Effector memory CD4-positive, alpha-beta T cell (primary cell): ENCODE results near the gene PDE4DIP.
"Not testable (repeated sequence)": the region's sequence is repeated elsewhere in the genome, so short reads cannot be mapped to it uniquely, and the experiment has no call there.

ENCODE experiments used
- DNase-seq, 3 donors: peaks; one replicate each; pipeline ENCODE4 v3.0.0-alpha.2; 2020
- H3K27ac ChIP-seq: 2 replicates; pipeline ENCODE4 v1.7.0; 2013; ENCODE audit warnings: mild to moderate bottlenecking, low read length, moderate library complexity; ENCODE audit not compliant: insufficient read depth, poor library complexity, severe bottlenecking
- H3K27me3 ChIP-seq: replicated peaks from 2 replicates; pipeline ENCODE4 v1.7.0; 2013; ENCODE audit warnings: mild to moderate bottlenecking, low read length; ENCODE audit not compliant: insufficient read depth, control insufficient read depth, poor library complexity, severe bottlenecking
- H3K36me3 ChIP-seq: 2 replicates; pipeline ENCODE4 v1.7.0; 2013; ENCODE audit warnings: mild to moderate bottlenecking, low read length, moderate library complexity; ENCODE audit not compliant: control insufficient read depth, insufficient read depth
- H3K4me1 ChIP-seq: 2 replicates; pipeline ENCODE4 v1.7.0; 2013; ENCODE audit warnings: low read length, mild to moderate bottlenecking; ENCODE audit not compliant: control insufficient read depth, insufficient read depth, poor library complexity, severe bottlenecking
- H3K4me3 ChIP-seq: 2 replicates; pipeline ENCODE4 v1.7.0; 2013; ENCODE audit warnings: low read length, low read depth, mild to moderate bottlenecking; ENCODE audit not compliant: insufficient read depth, poor library complexity, severe bottlenecking
- H3K9me3 ChIP-seq: 2 replicates; pipeline ENCODE4 v1.7.0; 2013; ENCODE audit warnings: mild to moderate bottlenecking, low read length, moderate library complexity; ENCODE audit not compliant: control insufficient read depth

Gene PDE4DIP

DNA sequence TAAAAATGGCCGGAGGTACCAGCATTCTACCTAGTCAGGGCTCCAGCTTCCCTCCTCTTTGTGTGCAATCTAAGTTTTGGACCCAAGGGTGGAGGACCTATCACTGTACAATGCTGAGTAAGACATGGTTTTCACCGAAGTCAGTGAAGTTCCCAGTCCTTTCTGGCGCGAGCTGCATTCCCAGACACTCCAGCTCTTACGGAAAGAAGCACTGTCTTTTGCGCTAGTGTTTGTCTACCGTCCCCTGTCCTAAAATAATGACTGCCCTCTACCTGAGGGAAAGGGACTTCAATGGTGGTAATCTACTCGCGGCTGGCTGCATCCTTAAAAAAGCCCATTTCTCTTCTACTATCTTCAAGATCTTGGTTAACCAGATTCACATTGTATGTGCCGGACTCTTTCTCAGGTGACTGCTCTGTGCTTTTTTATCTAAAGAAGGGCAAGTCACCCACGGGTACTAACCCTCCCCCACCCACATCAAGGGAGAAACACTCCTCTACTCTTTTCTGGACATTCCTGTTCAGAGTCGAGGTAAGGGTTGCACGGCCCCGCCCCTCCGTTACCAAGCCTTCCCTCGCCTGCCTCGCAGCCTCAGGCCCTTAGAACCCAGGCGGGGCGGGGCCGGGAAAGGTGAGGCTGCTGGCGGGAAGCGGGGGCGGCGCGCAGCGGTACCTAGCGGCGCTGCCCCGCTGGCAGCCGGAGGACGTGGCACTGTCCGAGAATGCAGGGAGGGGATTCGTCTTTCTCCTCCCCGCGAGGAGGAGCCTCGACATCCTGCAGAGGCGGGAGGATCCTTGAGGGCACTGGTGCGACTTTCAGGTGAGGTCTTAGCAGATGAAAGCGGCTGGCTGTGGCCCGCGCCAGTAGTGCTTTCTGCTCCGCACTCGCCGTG lies 107.4 kb downstream of the PDE4DIP start:
- not testable (repeated sequence) for H3K27me3 ChIP-seq, H3K4me1 ChIP-seq, H3K9me3 ChIP-seq, H3K36me3 ChIP-seq
- H3K27ac ChIP-seq, result peak overlapping the region; percentile 48
- DNase-seq, result peak; percentile 48 to 61 (median 59)
- peak overlapping the region; percentile 61 for H3K4me3 ChIP-seq

DNA sequence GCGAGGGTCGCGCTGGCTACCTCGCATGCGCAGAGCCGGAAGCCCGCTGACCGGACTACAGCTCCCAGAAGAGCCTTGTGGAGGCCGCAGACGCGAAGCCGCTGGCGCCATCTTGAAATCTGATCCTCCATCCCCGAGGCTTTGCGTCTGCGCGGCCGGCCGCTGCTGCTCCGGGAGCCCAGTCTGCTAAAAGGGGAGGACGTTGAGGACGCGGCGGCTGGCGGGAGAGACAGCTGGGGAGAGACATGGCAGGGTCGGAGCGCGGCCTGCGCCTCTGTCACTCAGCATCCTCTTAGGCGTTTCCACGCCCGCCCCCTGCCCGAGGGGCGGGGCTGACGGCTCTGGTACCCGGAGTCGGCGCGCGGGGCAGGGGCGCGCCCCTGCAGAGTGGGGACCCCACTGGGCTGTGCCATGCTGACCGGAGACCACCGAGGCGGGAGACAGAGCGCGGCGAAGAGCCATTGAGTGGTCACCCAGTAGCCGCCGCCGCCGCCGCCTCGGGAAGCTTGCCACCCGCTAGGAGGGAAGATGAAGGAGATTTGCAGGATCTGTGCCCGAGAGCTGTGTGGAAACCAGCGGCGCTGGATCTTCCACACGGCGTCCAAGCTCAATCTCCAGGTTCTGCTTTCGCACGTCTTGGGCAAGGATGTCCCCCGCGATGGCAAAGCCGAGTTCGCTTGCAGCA lies 108.2 kb downstream of the PDE4DIP start:
- H3K36me3 ChIP-seq, H3K4me1 ChIP-seq, H3K9me3 ChIP-seq, H3K27me3 ChIP-seq: not testable (repeated sequence)
- peak; percentile 38 to 64 (median 41) for DNase-seq
- H3K4me3 ChIP-seq, result peak overlapping the region; percentile 61
- peak overlapping the region; percentile 48 for H3K27ac ChIP-seq

DNA sequence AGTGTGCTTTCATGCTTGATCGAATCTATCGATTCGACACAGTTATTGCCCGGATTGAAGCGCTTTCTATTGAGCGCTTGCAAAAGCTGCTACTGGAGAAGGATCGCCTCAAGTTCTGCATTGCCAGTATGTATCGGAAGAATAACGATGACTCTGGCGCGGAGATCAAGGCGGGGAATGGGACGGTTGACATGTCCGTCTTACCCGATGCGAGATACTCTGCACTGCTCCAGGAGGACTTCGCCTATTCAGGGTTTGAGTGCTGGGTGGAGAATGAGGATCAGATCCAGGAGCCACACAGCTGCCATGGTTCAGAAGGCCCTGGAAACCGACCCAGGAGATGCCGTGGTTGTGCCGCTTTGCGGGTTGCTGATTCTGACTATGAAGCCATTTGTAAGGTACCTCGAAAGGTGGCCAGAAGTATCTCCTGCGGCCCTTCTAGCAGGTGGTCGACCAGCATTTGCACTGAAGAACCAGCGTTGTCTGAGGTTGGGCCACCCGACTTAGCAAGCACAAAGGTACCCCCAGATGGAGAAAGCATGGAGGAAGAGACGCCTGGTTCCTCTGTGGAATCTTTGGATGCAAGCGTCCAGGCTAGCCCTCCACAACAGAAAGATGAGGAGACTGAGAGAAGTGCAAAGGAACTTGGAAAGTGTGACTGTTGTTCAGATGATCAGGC lies 108.8 kb downstream of the PDE4DIP start:
- not testable (repeated sequence) for H3K27ac ChIP-seq, DNase-seq, H3K27me3 ChIP-seq, H3K4me1 ChIP-seq, H3K36me3 ChIP-seq, H3K9me3 ChIP-seq
- peak overlapping the region; percentile 61 for H3K4me3 ChIP-seq

DNA sequence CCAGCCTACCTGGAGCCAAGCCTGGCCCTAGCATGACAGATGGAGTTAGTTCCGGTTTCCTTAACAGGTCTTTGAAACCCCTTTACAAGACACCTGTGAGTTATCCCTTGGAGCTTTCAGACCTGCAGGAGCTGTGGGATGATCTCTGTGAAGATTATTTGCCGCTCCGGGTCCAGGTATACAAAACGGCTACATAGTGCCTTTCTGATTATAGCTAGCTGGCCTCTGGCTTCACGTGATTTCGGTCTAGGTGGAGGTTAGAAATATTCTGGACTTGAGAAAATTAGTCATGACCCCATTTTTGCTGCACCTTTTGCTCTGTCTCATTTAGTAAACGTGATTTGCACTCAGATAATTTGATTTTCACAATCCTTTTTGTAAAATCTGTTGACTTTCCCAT lies 109.5 kb downstream of the PDE4DIP start:
- not testable (repeated sequence) for H3K4me3 ChIP-seq, H3K27ac ChIP-seq

DNA sequence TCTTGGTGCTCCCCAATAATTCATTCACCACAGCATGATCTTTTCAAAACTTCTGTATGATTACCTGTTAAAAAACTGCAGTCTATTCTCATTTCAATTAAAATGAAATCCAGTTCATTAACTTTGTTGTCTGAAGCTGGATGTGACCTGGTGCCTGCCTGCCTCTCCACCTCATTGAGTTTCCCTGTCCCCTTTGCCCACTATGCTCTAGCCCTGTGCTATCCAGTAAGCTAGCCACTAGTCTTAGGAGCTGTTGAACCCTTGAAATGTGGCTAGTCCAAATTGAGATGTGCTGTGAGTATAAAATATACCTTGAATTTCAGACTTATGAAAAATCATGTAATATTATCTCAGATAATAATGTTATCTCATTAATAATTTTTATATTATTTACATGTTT lies 114.1 kb downstream of the PDE4DIP start:
- H3K27me3 ChIP-seq, H3K4me3 ChIP-seq, H3K27ac ChIP-seq, H3K4me1 ChIP-seq, H3K9me3 ChIP-seq, DNase-seq, H3K36me3 ChIP-seq: not testable (repeated sequence)

More for the DNA sequence above, 109.5 kb downstream of the PDE4DIP start:
- not testable (repeated sequence) for H3K27me3 ChIP-seq, H3K9me3 ChIP-seq, H3K4me1 ChIP-seq, DNase-seq, H3K36me3 ChIP-seq

DNA sequence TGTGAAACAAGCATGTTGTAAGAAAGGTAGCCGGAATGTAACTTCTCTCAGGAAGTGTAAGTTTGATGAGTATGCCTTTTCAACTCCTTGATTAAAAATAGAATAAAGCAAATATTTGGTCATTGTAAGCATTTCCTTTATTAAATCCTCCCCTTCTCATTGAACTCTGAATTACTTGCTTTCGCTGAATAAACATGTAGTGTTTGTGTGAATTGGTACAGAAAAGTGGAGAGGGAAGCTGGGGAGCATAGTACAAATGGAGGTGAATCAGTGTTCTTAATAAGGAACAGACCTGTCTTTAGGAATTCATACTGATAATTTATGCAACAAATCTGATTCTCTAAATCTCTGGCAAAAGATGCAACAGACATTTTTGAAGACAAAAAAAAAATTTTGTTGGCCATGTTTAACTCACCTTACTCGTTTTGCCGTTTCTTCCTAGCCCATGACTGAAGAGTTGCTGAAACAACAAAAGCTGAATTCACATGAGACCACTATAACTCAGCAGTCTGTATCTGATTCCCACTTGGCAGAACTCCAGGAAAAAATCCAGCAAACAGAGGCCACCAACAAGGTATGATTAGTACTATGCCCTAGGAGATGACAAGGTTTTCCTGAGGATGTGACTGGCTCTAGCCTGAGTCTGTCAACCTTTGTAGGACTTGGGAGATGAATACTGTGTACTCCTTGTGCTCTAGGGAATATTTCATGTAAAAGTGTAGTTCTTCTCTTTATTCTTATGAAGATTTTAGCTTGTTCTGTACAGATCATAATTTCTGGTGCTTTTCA lies 116.2 kb downstream of the PDE4DIP start:
- DNase-seq, H3K9me3 ChIP-seq, H3K4me3 ChIP-seq, H3K27me3 ChIP-seq, H3K36me3 ChIP-seq, H3K27ac ChIP-seq, H3K4me1 ChIP-seq: not testable (repeated sequence)

DNA sequence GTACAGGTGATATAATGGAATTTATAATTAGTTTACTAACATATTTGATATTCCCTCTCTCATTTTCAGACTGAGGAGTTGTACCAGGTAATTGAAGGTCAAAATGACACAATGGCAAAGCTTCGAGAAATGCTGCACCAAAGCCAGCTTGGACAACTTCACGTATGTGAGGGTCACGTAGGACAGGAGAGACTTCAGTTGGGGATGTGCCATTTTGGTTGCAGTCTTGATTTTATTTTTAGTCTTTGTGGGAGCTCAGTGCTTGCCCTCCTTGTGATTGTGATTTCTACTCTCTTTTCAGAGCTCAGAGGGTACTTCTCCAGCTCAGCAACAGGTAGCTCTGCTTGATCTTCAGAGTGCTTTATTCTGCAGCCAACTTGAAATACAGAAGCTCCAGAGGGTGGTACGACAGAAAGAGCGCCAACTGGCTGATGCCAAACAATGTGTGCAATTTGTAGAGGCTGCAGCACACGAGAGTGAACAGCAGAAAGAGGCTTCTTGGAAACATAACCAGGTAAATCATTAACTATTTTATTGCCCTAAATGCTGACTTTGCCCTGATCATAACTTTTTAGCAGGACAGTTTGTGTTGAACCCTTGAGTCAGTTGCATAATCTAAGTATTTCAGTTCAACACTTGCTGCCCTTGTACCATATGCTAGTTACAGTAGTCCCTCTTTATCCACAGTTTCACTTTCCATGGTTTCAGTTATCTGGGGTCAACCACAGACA lies 118.1 kb downstream of the PDE4DIP start:
- H3K9me3 ChIP-seq, H3K36me3 ChIP-seq, H3K27ac ChIP-seq, H3K4me1 ChIP-seq, DNase-seq, H3K4me3 ChIP-seq, H3K27me3 ChIP-seq: not testable (repeated sequence)

DNA sequence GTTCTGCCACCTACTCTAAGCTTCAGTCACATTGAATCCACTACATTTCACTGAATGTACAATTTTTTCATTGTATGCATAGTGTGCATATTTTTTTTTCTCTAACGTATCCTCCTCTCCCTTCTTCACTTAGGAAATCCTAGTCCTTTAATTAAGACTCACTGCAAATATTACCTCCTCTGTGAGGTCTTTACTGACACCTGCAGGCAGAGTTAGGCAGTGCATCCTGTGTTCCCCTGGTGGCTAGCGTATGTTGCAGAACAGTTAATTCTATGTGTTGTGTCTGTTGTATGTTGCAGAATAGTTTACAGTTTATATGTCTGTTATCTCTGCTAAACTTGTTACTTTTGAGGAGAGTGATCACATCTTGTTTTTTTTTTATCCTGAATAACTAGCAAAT lies 121.9 kb downstream of the PDE4DIP start:
- not testable (repeated sequence) for H3K4me1 ChIP-seq, H3K27me3 ChIP-seq, H3K4me3 ChIP-seq, H3K9me3 ChIP-seq, H3K36me3 ChIP-seq, H3K27ac ChIP-seq, DNase-seq

DNA sequence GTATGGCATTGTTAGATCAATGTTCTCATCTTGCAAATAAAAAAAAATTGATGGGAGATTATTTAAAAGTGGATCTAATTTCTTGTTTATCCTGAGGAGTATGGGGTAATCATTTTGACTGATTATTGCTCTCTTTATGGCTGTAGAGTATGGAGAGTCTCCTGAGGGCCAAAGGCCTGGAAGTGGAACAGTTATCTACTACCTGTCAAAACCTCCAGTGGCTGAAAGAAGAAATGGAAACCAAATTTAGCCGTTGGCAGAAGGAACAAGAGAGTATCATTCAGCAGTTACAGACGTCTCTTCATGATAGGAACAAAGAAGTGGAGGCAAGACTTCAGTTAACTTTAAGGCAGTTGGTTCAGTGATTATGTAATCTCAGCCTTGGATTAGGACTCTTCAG lies 123.4 kb downstream of the PDE4DIP start:
- H3K4me3 ChIP-seq, H3K36me3 ChIP-seq, H3K9me3 ChIP-seq, H3K27ac ChIP-seq, DNase-seq, H3K27me3 ChIP-seq, H3K4me1 ChIP-seq: not testable (repeated sequence)
